ENCODE results near the gene CLEC11A. TPM values are rescaled to one million over a fixed set of nuclear protein-coding genes. Genes with fewer than 3 reads are reported as not detected.

Gene CLEC11A
- total RNA-seq, 1 donor, result 23.5 TPM

DNA sequence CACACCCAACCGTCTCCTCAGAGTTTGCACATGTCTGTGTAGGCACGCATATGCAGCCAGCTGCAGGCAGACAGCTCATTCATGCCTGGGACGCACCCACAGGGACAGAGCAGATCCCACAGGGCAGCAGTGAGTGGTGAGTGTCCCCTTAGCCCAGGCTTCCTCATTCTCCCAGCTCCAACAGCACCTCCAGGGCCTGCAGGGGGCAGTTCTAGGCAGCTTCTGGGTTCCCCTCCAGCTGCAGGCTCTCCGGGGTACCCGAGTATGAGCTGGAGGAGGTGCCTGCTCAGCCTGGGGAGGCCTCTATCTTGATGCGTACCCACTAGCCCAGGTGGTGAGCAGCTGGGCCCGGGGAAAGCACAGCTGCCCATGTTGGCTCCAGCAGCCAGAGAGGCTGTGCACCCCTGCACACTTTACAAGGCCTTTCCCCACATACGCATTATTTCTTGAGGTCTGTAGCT lies 2.2 kb upstream of the CLEC11A start:
- Histone ChIP-seq H3K36me3 (ENCODE audit: insufficient read depth, low read length) (peaks cover 3% of the 10 kb centered on the region), H3K9me3 (ENCODE audit: low read depth, low read length) (no peaks in the 10 kb centered on the region), H3K27ac (ENCODE audit: low read depth, low read length) (no peak overlapping the region), H2AFZ (ENCODE audit: low read length) (no peak overlapping the region), H3K4me2 (ENCODE audit: insufficient read depth, low read length) (no peak overlapping the region), H4K20me1 (ENCODE audit: insufficient read depth, low read length) (peaks cover 11% of the 10 kb centered on the region), H3K4me1 (ENCODE audit: insufficient read depth, low read length) (peaks cover 34% of the 10 kb centered on the region), H3K27me3 (ENCODE audit: insufficient read depth, low read length) (no peaks in the 10 kb centered on the region), H3K4me3 (ENCODE audit: insufficient read depth, low read length) (no peak overlapping the region), H3K79me2 (ENCODE audit: insufficient read depth, low read length) (peaks cover 19% of the 10 kb centered on the region)
- peak; percentile 95 for DNase-seq (ENCODE audit: insufficient read length, low spot score, missing footprints)
- TF ChIP-seq CTCF (IDR thresholded peaks at IDR 0.05; ENCODE audit: extremely low read depth, low read depth, low read length), result peak; percentile 28

GRCh38 chr19:50721441-50722137 lies 1.6 kb upstream of the CLEC11A start:
- Histone ChIP-seq H3K27ac (ENCODE audit: low read depth, low read length) (no peak overlapping the region), H3K36me3 (ENCODE audit: insufficient read depth, low read length) (peaks cover 9% of the 10 kb centered on the region), H4K20me1 (ENCODE audit: insufficient read depth, low read length) (peaks cover 16% of the 10 kb centered on the region), H3K79me2 (ENCODE audit: insufficient read depth, low read length) (peaks cover 22% of the 10 kb centered on the region), H3K4me2 (ENCODE audit: insufficient read depth, low read length) (peak overlapping the region; percentile 28), H2AFZ (ENCODE audit: low read length) (no peak overlapping the region), H3K9me3 (ENCODE audit: low read depth, low read length) (no peaks in the 10 kb centered on the region), H3K4me1 (ENCODE audit: insufficient read depth, low read length) (peaks cover 36% of the 10 kb centered on the region), H3K4me3 (ENCODE audit: insufficient read depth, low read length) (no peak overlapping the region), H3K27me3 (ENCODE audit: insufficient read depth, low read length) (no peaks in the 10 kb centered on the region)
- peak; percentile 79 for DNase-seq (ENCODE audit: insufficient read length, low spot score, missing footprints)
- no peak for TF ChIP-seq CTCF (IDR thresholded peaks at IDR 0.05; ENCODE audit: extremely low read depth, low read depth, low read length)

DNA sequence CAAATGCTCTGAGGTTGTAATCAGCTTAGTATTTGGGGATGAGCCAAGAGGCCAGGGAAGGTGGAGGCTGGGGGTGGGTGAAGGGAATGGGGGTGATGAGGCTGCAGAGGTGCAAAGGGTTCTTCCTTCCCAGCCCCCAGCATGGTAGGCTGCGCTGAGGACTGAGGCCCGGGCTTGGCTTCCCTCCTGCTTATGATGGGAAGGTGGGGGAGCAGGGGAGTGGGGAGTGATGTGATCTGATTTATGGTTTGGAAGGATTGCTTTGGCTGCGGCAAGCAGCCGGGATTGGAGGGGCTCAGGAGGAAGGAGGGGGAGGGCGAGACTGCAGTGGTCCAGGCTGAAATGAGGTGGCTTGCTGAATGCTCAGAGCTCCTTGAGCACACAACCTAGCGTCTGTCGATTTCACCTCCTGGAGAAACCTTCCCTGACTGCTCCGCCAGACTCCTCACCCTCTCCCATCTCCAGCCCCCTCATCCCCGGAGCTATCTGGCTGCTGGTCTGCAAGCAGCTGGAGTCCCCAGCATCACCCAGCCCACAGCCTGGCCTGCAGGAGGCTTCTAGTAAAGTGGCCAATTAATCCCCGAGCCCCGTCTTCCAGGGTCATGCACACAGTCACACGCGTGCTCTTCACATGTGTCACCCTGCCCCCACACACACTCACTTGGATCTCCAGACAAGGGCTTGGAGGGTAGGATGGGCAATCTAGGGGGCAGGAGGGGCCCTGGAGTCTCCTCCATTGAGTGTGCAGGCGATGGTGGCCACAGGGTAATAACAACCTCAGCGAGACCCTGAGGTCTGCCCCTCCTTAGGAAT lies 757 bp upstream of the CLEC11A start:
- H3K27ac ChIP-seq (ENCODE audit: low read depth, low read length), result peak overlapping the region; percentile 65
- peaks cover 19% of the 10 kb centered on the region for H4K20me1 ChIP-seq (ENCODE audit: insufficient read depth, low read length)
- H3K4me3 ChIP-seq (ENCODE audit: insufficient read depth, low read length), result peak overlapping the region; percentile 85
- no peaks in the 10 kb centered on the region for H3K9me3 ChIP-seq (ENCODE audit: low read depth, low read length)
- H3K79me2 ChIP-seq (ENCODE audit: insufficient read depth, low read length), result peaks cover 25% of the 10 kb centered on the region
- peak overlapping the region; percentile 98 for H3K4me2 ChIP-seq (ENCODE audit: insufficient read depth, low read length)
- no peak for TF ChIP-seq CTCF (IDR thresholded peaks at IDR 0.05; ENCODE audit: extremely low read depth, low read depth, low read length)
- peaks cover 12% of the 10 kb centered on the region for H3K36me3 ChIP-seq (ENCODE audit: insufficient read depth, low read length)
- H3K4me1 ChIP-seq (ENCODE audit: insufficient read depth, low read length), result peaks cover 36% of the 10 kb centered on the region
- DNase-seq (ENCODE audit: insufficient read length, low spot score, missing footprints), result peak; percentile 85
- no peaks in the 10 kb centered on the region for H3K27me3 ChIP-seq (ENCODE audit: insufficient read depth, low read length)
- peak overlapping the region; percentile 94 for H2AFZ ChIP-seq (ENCODE audit: low read length)
